Stimulated activated CD4-positive, alpha-beta T cell treated with anti-CD3 and anti-CD28 coated beads, Interleukin-15, amount 100 ng/mL, for 1 hour (primary cell): ENCODE data around the gene CKS1B.
"Not testable (repeated sequence)": the region's sequence is repeated elsewhere in the genome, so short reads cannot be mapped to it uniquely, and the experiment has no call there.

ENCODE experiments used
- DNase-seq, 2 donors: peaks; one replicate each; pipeline ENCODE4 v3.0.0-alpha.2; 2020; ENCODE audit warnings: low read depth in 1 of 2, low spot score in 1 of 2

The CKS1B gene

GRCh38 chr1:154983776-154984466, 9.4 kb downstream of the CKS1B start:
- no peak for DNase-seq

GRCh38 chr1:154986736-154987135, 12.3 kb downstream of the CKS1B start:
- not testable (repeated sequence) for DNase-seq

GRCh38 chr1:154987326-154987725, 12.8 kb downstream of the CKS1B start:
- DNase-seq, result no peak

GRCh38 chr1:154988058-154988954, 13.8 kb downstream of the CKS1B start:
- no peak for DNase-seq

- no peak for DNase-seq
These were observed 14.8 kb downstream of the CKS1B start for GRCh38 chr1:154989195-154989860.

- no peak for DNase-seq
These were observed 15.8 kb downstream of the CKS1B start for GRCh38 chr1:154990276-154990675.

GRCh38 chr1:154992721-154993571, 18.5 kb downstream of the CKS1B start:
- DNase-seq, result no peak

- no peak for DNase-seq
These were observed 19.2 kb downstream of the CKS1B start, which contains the start of gene LENEP for GRCh38 chr1:154993572-154994268. LENEP (plus strand) TSS chr1:154993586; CDS start chr1:154993608, 22 bp downstream.

- no peak for DNase-seq
These were observed 19.7 kb downstream of the CKS1B start for GRCh38 chr1:154994269-154994587.

- no peak for DNase-seq
These were observed 20.1 kb downstream of the CKS1B start for GRCh38 chr1:154994591-154994990.

- not testable (repeated sequence) for DNase-seq
These were observed 21.0 kb downstream of the CKS1B start for GRCh38 chr1:154995301-154995983.

GRCh38 chr1:154996966-154997701, 22.7 kb downstream of the CKS1B start:
- DNase-seq, result no peak

GRCh38 chr1:154998201-154998780, 23.8 kb downstream of the CKS1B start:
- no peak for DNase-seq

GRCh38 chr1:154998818-154999570, 24.5 kb downstream of the CKS1B start:
- peak; percentile 47 to 71 for DNase-seq

GRCh38 chr1:154999571-155000410, 25.3 kb downstream of the CKS1B start:
- DNase-seq, result peak in 1 of 2 donors; percentile 61

- no peak for DNase-seq
These were observed 25.9 kb downstream of the CKS1B start for GRCh38 chr1:155000411-155000725.
